Natural killer cell (primary cell): ENCODE data around the gene COPS3. TPM values are rescaled to one million over a fixed set of nuclear protein-coding genes. Genes with fewer than 3 reads are reported as not detected.

Source experiments
- ATAC-seq, 3 donors: fragments of 150-1000 bp in 2 of 3; fragments of 200-7000 bp in 1 of 3; cut with Tn5 transposase; 1 replicate in 1 of 3; 2 replicates in 2 of 3; pipeline ENCODE4 v1.10.0; 2021; ENCODE audit warnings: mild to moderate bottlenecking in 2 of 3, moderate library complexity in 2 of 3
- DNase-seq, 2 donors: peaks; one replicate each; pipeline versions ENCODE4 v3.0.0 to v3.0.0-alpha.2; 2013 to 2021; ENCODE audit warnings: mixed read lengths in 1 of 2
- H3K27ac ChIP-seq: one replicate; pipeline ENCODE4 v1.5.1; 2013; ENCODE audit warnings: mild to moderate bottlenecking, low read length
- H3K27me3 ChIP-seq: one replicate; pipeline ENCODE4 v1.6.1; 2013; ENCODE audit warnings: low read length; ENCODE audit not compliant: control insufficient read depth, insufficient read depth
- H3K36me3 ChIP-seq: one replicate; pipeline ENCODE4 v1.6.1; 2013; ENCODE audit warnings: low read length; ENCODE audit not compliant: control insufficient read depth, insufficient read depth
- H3K4me1 ChIP-seq: one replicate; pipeline ENCODE4 v1.6.1; 2013; ENCODE audit warnings: low read length; ENCODE audit not compliant: control insufficient read depth, insufficient read depth
- H3K4me3 ChIP-seq: one replicate; pipeline ENCODE4 v1.5.1; 2013; ENCODE audit warnings: low read length
- H3K9me3 ChIP-seq: one replicate; pipeline ENCODE4 v1.6.1; 2013; ENCODE audit warnings: low read length; ENCODE audit not compliant: control insufficient read depth, insufficient read depth
- H3K27ac Mint-ChIP-seq, 2 donors: one replicate each; pipeline ENCODE4 v1.8.0; 2022; ENCODE audit warnings: mild to moderate bottlenecking in 2 of 2, mixed read lengths in 2 of 2, moderate library complexity in 1 of 2
- H3K27me3 Mint-ChIP-seq, 2 donors: one replicate each; pipeline ENCODE4 v1.8.0; 2022; ENCODE audit warnings: low read depth in 2 of 2, mixed read lengths in 2 of 2
- H3K36me3 Mint-ChIP-seq: one replicate; pipeline ENCODE4 v1.8.0; 2022; ENCODE audit warnings: mixed read lengths
- H3K4me1 Mint-ChIP-seq, 2 donors: one replicate each; pipeline ENCODE4 v1.8.0; 2022; ENCODE audit warnings: mixed read lengths in 2 of 2
- H3K4me3 Mint-ChIP-seq: one replicate; pipeline ENCODE4 v1.8.0; 2022; ENCODE audit warnings: mild to moderate bottlenecking, moderate library complexity, mixed read lengths
- H3K9me3 Mint-ChIP-seq, 2 donors: one replicate each; pipeline ENCODE4 v1.8.0; 2022; ENCODE audit warnings: mixed read lengths in 2 of 2
- CTCF ChIP-seq: fragments of 200-600 bp; IDR thresholded peaks from one replicate; pipeline ENCODE4 v1.8.0; 2022; ENCODE audit warnings: antibody characterized with exemption
- WGBS: methylation state at CpG from one replicate; pipeline ENCODE4 v1.1.7; 2013; ENCODE audit warnings: missing lambda C conversion rate; ENCODE audit not compliant: insufficient coverage; 5-methylcytosine and 5-hydroxymethylcytosine counted together
- intact Hi-C: fragments of 100-400 bp; cut with micrococcal nuclease; formaldehyde crosslinking; loops from one replicate; pipeline ENCODE4 v1.14.2; 2022
- total RNA-seq, 4 donors: library from RNA; stranded (reverse); fragments of 120-200 nt in 1 of 4; gene quantifications; one replicate each; pipeline versions ENCODE4 v1.2.3 to v1.2.4, GENCODE V29; 2013 to 2022

COPS3 gene
- total RNA-seq, 3 donors from 2014 or later (not counting 1 experiment from before 2014, with no cell fraction given) = 101 to 115 (median 102) TPM

- peak overlapping the region; percentile 65 for H3K4me3 Mint-ChIP-seq
- no peaks in the 10 kb centered on the region for H3K36me3 Mint-ChIP-seq
- peaks cover 22 to 41% of the 10 kb centered on the region in 2 donors for H3K4me1 Mint-ChIP-seq
- peaks cover 43% of the 10 kb centered on the region for H3K4me1 ChIP-seq
- no peak overlapping the region for H3K4me3 ChIP-seq
- no peaks in the 10 kb centered on the region for H3K9me3 Mint-ChIP-seq
- H3K27ac Mint-ChIP-seq = peak overlapping the region; percentile 61 to 87
- 78% methylated on average over 16 of the region's 16 CpGs for WGBS
- H3K27ac ChIP-seq = peak overlapping the region; percentile 56
- TF ChIP-seq CTCF = no peak
- no peaks in the 10 kb centered on the region for H3K9me3 ChIP-seq
- DNase-seq (no peak), ATAC-seq (no peak)
- peaks cover 2% of the 10 kb centered on the region for H3K36me3 ChIP-seq
- no peaks in the 10 kb centered on the region for H3K27me3 Mint-ChIP-seq
- H3K27me3 ChIP-seq = no peaks in the 10 kb centered on the region
- intact Hi-C loops = loop anchor here (1.0 to 10.0 kb wide), 3 partner anchors 30 to 95 kb away; partner anchors contain the start of genes FLCN and NT5M
Observed at GRCh38 chr17:17206913-17207335, 74.1 kb downstream of the COPS3 start.

- H3K36me3 ChIP-seq = peaks cover 2% of the 10 kb centered on the region
- no peaks in the 10 kb centered on the region for H3K9me3 ChIP-seq
- DNase-seq (peak; percentile 75 to 96), ATAC-seq (peak; percentile 67 to 84 (median 75))
- TF ChIP-seq CTCF = no peak
- H3K27ac ChIP-seq = peak within 1 kb of the TSS; percentile 56
- Mint-ChIP-seq H3K27ac (peak within 1 kb of the TSS; percentile 61 to 87), H3K4me3 (peak within 1 kb of the TSS; percentile 80), H3K9me3 (no peaks in the 10 kb centered on the region), H3K27me3 (no peaks in the 10 kb centered on the region), H3K36me3 (no peaks in the 10 kb centered on the region), H3K4me1 (peaks cover 22 to 41% of the 10 kb centered on the region in 2 donors)
- intact Hi-C loops = loop anchor here (1.0 to 10.0 kb wide), 3 partner anchors 31 to 96 kb away; partner anchors contain the start of genes FLCN and NT5M
- peak within 1 kb of the TSS; percentile 53 for H3K4me3 ChIP-seq
- H3K4me1 ChIP-seq = peaks cover 43% of the 10 kb centered on the region
- 18% methylated on average over 78 of the region's 78 CpGs for WGBS
- no peaks in the 10 kb centered on the region for H3K27me3 ChIP-seq
Observed at GRCh38 chr17:17206124-17206912, 74.7 kb downstream of the COPS3 start, which contains the start of gene PLD6. TSS of gene PLD6 (minus strand) at chr17:17206333. CDS start at chr17:17206286, 47 bp downstream.

GRCh38 chr17:17205368-17206123 lies 75.5 kb downstream of the COPS3 start:
- no peak for TF ChIP-seq CTCF
- peak overlapping the region; percentile 55 for H3K27ac ChIP-seq
- peak overlapping the region; percentile 53 for H3K4me3 ChIP-seq
- Mint-ChIP-seq H3K27ac (peak overlapping the region; percentile 23 to 87), H3K4me1 (peaks cover 22 to 41% of the 10 kb centered on the region in 2 donors), H3K9me3 (no peaks in the 10 kb centered on the region), H3K27me3 (no peaks in the 10 kb centered on the region), H3K4me3 (peak overlapping the region; percentile 80), H3K36me3 (no peaks in the 10 kb centered on the region)
- intact Hi-C loops = loop anchor here (1.0 to 10.0 kb wide), 3 partner anchors 32 to 97 kb away; partner anchors contain the start of genes FLCN and NT5M
- 14% methylated on average over 70 of the region's 70 CpGs for WGBS
- DNase-seq = peak in 1 of 2 donors; percentile 80
- H3K9me3 ChIP-seq = no peaks in the 10 kb centered on the region
- peak; percentile 22 to 40 (median 24) for ATAC-seq
- H3K36me3 ChIP-seq = peaks cover 2% of the 10 kb centered on the region
- no peaks in the 10 kb centered on the region for H3K27me3 ChIP-seq
- peaks cover 43% of the 10 kb centered on the region for H3K4me1 ChIP-seq
